Measurements from ENCODE around the gene SUSD1.

The SUSD1 gene

GRCh38 chr9:112007575-112008240 lies 167.4 kb downstream of the SUSD1 start:
- no peak for DNase-seq

- DNase-seq, result peak; percentile 32
Observed at GRCh38 chr9:112006361-112007020, 168.6 kb downstream of the SUSD1 start.

GRCh38 chr9:112005939-112006338 lies 169.2 kb downstream of the SUSD1 start:
- no peak for DNase-seq

- DNase-seq, result no peak
Observed at GRCh38 chr9:112003538-112003937, 171.6 kb downstream of the SUSD1 start.

- no peak for DNase-seq
Observed at GRCh38 chr9:112002847-112003457, 172.1 kb downstream of the SUSD1 start.

- DNase-seq, result no peak
Observed at GRCh38 chr9:112002131-112002846, 172.8 kb downstream of the SUSD1 start.

- DNase-seq, result no peak
Observed at GRCh38 chr9:112000743-112001142, 174.4 kb downstream of the SUSD1 start.

GRCh38 chr9:111999319-111999718 lies 175.8 kb downstream of the SUSD1 start:
- no peak for DNase-seq

GRCh38 chr9:111997831-111998230 lies 177.3 kb downstream of the SUSD1 start:
- DNase-seq, result no peak

GRCh38 chr9:111994831-111995458 lies 180.2 kb downstream of the SUSD1 start:
- no peak for DNase-seq

GRCh38 chr9:111993319-111993718 lies 181.8 kb downstream of the SUSD1 start:
- no peak for DNase-seq

- no peak for DNase-seq
Observed at GRCh38 chr9:111992523-111992922, 182.6 kb downstream of the SUSD1 start.

- no peak for DNase-seq
Observed at GRCh38 chr9:111991179-111991578, 183.9 kb downstream of the SUSD1 start.
